GM19467 (cell line): ENCODE data around the gene MEGF11.

ENCODE experiments used
- ATAC-seq: cut with Tn5 transposase; IDR thresholded peaks from one replicate; pipeline ENCODE4 v1.9.1; 2021; ENCODE audit warnings: mild to moderate bottlenecking, moderate library complexity; ENCODE audit not compliant: unreplicated experiment

Gene MEGF11

GRCh38 chr15:66041276-66041675, 212.3 kb downstream of the MEGF11 start:
- no peak for ATAC-seq

DNA sequence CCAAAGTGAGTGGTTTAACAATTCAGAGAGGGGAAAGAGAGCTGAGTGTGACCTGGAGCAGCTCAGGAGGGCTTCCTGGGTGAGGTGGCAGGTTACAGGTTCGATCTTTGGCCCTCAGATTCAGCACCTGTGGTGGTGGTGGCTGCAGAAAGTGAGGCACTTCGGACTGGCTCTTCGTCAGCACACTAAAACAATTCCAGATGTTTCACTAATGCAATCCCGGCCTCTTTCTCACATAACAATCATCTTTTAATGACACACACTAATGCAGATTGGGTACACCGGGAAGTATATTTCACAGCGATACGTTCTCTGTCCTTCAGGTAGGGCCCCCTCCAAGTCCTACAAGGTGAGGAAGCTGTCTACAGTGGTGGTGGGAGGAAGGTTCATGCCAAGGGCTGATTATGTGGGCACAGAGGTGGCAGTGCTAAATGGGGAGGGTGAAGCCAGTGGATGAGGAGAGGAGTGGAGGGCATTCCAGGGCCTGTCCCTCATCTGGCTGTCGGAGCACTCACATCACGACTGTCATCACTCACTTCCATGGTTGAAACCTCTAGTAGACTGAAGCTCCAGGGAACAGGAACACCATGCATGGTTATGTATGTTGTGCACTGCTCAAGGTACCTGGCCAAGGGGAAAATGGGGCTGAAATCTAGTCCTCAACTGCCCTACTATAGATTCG, 213.2 kb downstream of the MEGF11 start:
- ATAC-seq, result no peak

DNA sequence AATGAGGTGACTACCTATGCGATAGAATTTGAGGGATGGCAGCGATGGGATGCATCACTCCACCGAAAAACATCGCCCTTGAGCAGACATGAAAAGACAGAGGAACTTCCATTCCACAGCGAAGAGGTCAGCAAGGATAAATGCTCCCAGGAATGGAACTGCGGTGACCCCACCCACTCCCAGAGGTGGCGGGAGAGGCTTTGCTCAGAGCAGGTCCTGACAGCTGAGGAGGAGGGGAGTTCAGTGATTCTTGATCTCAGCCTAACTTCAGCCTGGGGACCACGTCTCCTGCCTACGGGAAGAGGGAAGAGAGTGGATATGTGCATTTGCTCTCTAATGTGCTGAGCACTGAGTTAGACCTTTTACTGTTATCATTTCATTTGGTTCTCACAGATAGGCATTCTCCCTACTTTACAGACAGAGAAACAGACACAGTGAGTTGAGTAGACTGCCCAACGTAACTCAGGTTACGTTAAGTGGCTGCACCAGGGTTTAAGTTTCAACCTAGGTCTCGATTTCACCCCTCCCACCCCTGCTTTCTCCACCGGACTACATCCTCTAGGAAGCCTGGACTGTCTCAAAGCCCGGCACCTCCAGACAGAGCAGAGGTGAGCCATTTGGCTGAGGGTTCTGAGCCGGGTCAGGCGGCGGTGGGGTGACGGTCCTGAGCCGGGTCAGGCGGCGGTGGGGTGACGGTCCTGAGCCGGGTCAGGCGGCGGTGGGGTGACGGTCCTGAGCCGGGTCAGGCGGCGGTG, 214.3 kb downstream of the MEGF11 start:
- ATAC-seq, result no peak

DNA sequence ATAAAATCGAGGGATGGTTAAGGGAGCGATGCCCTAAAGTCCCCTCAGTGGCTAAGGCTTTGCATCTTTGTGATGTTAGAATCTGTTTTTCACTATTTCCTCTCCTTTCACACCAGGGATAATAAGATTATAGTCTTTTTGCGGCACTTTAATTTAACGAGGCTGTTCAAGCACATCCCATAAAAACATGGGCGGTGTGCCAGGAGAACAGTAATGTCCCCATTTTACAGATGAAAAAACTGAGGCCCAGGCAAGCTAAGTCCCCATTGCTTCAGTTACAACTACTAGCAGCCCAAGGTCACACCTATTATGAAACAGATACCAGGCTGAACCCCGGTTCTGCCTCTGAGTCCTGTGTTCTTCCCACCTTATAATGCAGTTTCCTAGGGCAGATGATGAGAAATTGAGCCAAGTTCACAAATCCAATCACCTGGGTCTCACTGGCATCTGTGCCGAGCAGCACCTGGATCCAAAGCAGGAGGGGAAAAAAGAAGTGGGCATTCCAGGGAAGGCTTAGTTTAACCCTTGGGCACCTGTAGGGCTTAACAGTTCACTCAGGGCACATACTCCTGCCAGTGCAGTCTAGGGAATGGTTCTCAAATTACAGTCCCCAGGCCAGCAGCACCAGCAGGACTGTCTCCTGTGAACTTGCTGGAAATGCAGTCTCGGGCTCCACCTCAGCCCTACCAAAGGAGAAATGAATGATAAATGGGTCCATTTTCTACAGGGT, 215.0 kb downstream of the MEGF11 start:
- no peak for ATAC-seq

GRCh38 chr15:66036859-66037258, 216.7 kb downstream of the MEGF11 start:
- no peak for ATAC-seq

DNA sequence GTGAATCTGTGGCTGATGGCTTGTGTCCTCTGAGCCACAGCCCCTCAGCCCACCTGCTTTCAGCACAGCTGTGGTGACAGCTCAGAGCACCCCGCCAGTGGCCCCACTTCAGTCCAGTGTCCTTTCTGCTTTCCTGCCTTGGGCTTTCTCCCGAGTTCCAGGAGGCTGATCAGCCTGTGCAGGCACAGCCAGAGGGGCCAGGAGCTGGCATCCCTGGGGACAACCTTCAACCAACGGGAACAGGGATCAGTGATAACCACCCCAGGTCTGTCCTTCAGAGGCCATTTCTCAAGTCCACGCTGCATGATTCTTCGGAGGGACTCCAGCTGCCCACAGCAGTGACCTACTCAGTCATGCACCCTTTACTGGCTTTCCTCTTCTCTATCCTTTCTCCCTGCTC, 217.6 kb downstream of the MEGF11 start:
- no peak for ATAC-seq

DNA sequence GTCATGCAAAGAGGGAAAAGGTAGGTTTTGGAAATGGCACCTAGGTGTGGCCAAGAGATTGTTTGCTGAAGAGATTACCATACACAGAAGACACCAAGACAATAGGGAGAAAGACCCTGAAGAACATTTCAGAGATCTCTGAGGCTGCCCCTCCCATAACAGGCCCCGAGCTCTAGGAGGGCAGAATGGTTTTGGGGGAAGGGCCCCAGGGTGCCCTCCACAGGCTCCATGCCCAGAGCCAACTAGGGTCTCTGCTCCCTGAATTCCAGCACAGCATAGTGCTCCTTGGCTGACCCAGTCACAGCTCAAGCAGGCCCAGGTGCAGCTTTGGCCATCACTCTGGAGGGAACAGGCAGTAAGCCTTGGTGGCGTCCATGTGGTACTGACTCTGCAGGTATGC, 220.4 kb downstream of the MEGF11 start:
- no peak for ATAC-seq

DNA sequence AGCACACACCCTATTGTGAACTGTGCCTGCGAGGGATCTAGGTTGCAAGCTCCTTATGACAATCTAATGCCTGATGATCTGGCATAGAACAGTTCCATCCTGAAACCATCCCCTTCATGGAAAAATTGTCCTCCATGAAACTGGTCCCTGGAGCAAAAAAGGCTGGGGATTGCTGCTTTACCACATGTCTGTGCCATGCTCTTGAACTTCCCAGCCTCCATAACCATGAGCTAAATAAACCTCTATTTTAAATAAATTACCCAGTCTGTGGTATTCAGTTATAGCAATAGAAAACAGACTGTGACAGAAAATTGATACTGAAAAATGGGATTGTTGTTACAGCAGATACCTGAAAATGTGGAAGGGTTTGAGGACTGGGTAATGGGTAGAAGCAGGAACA, 221.5 kb downstream of the MEGF11 start:
- no peak for ATAC-seq

GRCh38 chr15:66030650-66031049, 222.9 kb downstream of the MEGF11 start:
- ATAC-seq, result no peak

DNA sequence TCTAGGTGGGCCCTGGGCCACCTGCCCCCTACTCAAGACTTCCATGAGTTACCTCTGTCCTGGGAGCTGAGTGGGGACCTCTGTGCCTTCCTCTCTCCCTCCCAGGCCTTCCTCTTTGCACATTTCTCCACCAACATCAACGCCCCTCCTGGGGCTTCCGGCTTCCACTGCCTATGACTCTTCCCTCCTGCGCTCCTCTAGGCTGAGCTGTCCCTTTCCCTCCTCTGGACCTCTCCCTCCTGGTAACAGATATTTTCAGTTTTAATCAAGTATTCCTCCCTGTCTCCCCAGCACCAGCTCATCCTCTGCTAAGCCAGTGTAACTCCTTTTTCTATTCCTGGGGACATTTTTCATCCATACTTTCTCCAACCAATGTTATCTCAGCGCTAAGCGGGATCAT, 223.9 kb downstream of the MEGF11 start:
- no peak for ATAC-seq

DNA sequence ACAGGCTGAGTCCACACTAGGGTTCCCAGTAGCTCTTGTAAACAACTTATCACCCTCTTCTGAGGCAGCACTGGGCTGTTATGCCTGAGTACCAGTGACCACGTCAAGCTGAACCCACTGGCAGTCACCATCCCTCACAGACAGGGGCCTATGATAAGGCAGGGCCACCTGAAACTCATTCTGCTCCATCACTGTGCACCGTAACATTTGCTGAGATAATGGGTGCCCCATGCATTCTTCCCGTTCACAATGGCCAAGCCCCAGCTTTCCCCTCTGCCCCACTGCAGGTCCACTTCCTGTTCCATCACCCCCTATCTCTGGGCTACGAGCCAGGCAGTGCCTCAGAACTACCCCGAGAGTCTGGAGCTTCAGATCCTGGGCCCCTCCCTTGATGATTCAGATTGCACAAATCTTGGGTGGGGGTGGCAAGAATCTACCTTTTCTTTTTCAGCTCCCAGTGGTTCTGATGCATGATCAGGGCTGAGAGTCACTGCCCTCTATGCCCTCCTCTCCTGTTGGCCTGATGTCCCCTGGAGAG, 226.2 kb downstream of the MEGF11 start:
- ATAC-seq, result no peak

DNA sequence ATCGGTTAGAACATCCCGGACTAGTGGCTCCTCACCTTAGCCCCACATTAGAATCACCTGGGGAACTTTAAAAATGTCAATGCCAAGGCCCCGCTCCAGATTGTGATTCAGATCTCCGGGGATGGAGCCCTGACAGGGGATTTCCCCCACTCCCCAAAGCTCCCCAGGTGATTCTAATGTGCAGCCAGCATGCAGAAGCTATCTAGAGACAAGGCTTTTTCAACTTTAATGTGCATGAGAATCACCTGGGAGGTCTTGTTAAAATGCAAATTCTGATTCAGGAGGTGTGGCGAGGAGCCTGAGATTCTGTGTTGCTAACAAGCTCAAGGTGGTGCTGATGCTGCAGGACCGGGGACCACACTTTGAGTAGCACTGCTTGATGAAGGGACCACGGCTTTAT, 227.6 kb downstream of the MEGF11 start:
- no peak for ATAC-seq

DNA sequence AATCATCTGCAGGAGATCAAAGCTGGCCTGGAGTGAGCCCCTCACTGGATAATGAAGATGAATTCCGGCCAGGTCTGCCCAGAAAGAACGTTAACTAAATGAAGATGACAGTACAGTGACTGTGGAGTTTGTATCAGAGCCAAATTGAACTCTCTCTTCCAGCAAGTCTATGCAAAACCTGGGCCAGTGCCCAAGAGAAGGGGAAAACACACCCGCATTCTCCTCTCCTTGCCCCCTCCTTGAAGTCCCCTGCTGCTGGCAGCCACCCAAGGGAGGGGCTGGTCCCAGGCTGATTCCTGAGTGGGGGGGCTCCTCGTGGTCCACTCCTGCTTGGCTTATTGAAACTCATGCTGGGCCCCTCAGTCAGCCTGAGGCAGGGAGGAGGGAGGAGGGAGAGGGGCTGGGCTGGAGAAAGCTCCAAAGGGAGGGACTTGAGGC, 228.5 kb downstream of the MEGF11 start:
- no peak for ATAC-seq

DNA sequence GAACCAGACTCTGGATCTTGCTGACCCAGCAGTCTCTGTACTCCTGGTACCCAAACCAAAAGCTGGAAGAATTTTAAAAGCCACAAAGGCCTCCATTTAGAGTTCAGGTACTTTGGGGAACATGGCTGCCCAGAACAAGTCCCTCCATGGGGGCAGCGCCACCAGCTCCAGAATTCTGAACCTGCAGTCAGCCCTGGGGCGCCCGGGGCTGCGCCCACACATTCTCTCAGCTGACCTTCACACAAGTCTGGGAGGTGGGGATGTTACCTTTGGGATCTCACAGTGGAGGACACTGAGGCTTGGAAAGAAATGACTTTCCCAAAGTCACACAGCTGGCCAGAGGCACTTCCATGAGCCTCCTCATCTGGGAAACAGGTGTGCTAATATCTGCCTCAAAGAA, 229.4 kb downstream of the MEGF11 start:
- no peak for ATAC-seq

DNA sequence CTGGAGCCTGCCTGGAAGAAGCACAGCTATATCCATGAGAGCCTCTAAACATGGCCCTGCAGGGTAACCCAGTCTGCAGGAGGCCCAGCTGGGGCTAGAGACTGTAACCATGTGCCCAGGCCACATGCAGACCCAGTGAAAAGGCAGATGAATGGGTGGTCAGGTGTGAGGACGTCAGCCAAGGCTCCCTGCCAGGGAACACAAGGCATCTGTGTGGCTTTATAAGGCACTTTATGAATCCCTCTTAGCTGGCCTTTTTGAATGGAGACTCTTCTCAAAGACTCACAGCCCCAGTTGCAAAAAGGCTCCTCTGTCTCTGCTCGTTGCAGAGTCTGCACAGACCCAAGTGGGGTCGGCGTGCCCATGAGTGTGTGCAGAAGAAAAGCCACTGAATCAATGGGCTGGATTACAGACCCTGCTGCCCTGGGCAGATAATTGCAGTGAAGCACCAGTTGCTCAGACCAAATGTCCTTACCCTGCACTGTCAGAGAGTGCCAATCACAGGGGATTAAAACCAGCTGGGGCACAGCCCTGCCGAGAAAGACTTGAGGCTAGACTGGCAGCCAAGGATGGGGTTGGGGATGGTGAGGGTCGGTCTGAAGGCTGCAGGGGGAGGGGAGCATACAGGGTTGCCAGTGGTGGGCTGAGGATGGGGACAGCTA, 230.1 kb downstream of the MEGF11 start:
- no peak for ATAC-seq

DNA sequence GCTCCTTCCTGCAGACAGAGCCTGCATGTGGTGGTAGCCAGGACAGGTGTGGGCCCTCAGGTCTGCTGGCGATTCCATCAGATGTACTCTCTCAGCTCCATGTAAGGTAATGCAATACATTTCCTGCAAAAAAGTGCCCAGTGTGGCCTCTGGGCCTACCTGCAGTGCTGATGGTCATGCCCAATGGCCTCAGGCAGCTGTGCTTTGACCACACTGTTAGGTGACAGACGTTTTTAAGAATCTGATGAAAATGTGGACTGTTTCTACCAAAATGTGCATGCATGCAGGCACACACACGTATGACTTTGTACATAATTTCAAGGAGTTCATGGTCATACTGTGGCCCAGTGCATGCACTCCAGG, 231.4 kb downstream of the MEGF11 start:
- no peak for ATAC-seq

GRCh38 chr15:66021496-66022162, 231.9 kb downstream of the MEGF11 start:
- ATAC-seq, result no peak

- ATAC-seq, result no peak
Measured at GRCh38 chr15:66019826-66020398, 233.6 kb downstream of the MEGF11 start.

DNA sequence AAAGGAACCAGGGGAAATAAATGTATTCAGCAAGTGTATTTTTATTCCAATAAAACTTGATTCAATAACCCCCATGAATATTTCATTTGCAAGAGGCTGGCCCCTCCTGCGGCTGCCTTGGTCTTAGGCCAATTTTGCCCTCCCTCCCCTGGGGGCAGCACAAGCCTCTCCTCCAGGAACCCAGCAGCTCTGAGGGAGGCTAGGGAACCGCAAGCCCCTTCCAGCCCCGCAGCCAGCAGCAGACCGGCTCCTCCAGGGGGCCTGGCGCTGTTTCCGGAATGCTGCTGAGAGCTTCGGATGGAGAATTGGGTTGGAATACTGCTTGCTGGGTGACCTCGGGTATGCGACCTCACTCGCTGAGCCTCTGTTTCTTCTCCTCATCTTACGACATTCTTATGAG, 234.2 kb downstream of the MEGF11 start:
- no peak for ATAC-seq

- ATAC-seq, result no peak
Measured at GRCh38 chr15:66018488-66018797, 235.1 kb downstream of the MEGF11 start.
